Measurements from ENCODE around the gene KCNMA1. TPM values are rescaled to one million over a fixed set of nuclear protein-coding genes. Genes with fewer than 3 reads are reported as not detected.

The KCNMA1 gene
- polyA plus RNA-seq, 1 donor from 2014 or later: 60.8 TPM

- Histone ChIP-seq H3K9ac (ENCODE audit: low read length) (no peak overlapping the region), H3K36me3 (ENCODE audit: insufficient read depth, low read length) (no peaks in the 10 kb centered on the region), H3K27me3 (ENCODE audit: insufficient read depth, low read depth, low read length) (no peaks in the 10 kb centered on the region), H3K79me2 (replicated peaks; ENCODE audit: insufficient read depth, low read length) (no peaks in the 10 kb centered on the region), H2AFZ (ENCODE audit: low read depth, low read length) (no peak overlapping the region), H3K4me3 (ENCODE audit: low read length) (no peak overlapping the region), H3K4me2 (ENCODE audit: low read length) (no peak overlapping the region), H3K9me2 (ENCODE audit: insufficient read depth, low read length) (no peaks in the 10 kb centered on the region), H4K20me1 (ENCODE audit: insufficient read depth) (no peaks in the 10 kb centered on the region), H3F3A (ENCODE audit: insufficient read depth, low read length, poor library complexity, severe bottlenecking) (no peaks in the 10 kb centered on the region), H3K9me3 (ENCODE audit: low read length) (no peaks in the 10 kb centered on the region), H3K27ac (ENCODE audit: low read length) (no peak overlapping the region)
- TF ChIP-seq REST (IDR thresholded peaks at IDR 0.05; ENCODE audit: borderline replicate concordance) (no peak), TAF1 (IDR thresholded peaks at IDR 0.05; ENCODE audit: low read depth) (no peak), SMC3 (conservative IDR thresholded peaks at IDR 0.05; ENCODE audit: poor library complexity) (no peak)
Observed at GRCh38 chr10:77368006-77368405, 269.6 kb downstream of the KCNMA1 start.

- Histone ChIP-seq H3K27me3 (ENCODE audit: insufficient read depth, low read depth, low read length) (no peaks in the 10 kb centered on the region), H3K9me3 (ENCODE audit: low read length) (no peaks in the 10 kb centered on the region), H3K9me2 (ENCODE audit: insufficient read depth, low read length) (no peaks in the 10 kb centered on the region), H3K9ac (ENCODE audit: low read length) (no peak overlapping the region), H3F3A (ENCODE audit: insufficient read depth, low read length, poor library complexity, severe bottlenecking) (no peaks in the 10 kb centered on the region), H3K79me2 (replicated peaks; ENCODE audit: insufficient read depth, low read length) (no peaks in the 10 kb centered on the region), H3K4me3 (ENCODE audit: low read length) (no peak overlapping the region), H4K20me1 (ENCODE audit: insufficient read depth) (no peaks in the 10 kb centered on the region), H2AFZ (ENCODE audit: low read depth, low read length) (no peak overlapping the region), H3K36me3 (ENCODE audit: insufficient read depth, low read length) (no peaks in the 10 kb centered on the region), H3K27ac (ENCODE audit: low read length) (no peak overlapping the region), H3K4me2 (ENCODE audit: low read length) (no peak overlapping the region)
- TF ChIP-seq CTCF (IDR thresholded peaks at IDR 0.05; ENCODE audit: poor library complexity, severe bottlenecking) (no peak), RAD21 (conservative IDR thresholded peaks at IDR 0.05) (no peak), TAF1 (IDR thresholded peaks at IDR 0.05; ENCODE audit: low read depth) (no peak), SMC3 (conservative IDR thresholded peaks at IDR 0.05; ENCODE audit: poor library complexity) (no peak), MXI1 (conservative IDR thresholded peaks at IDR 0.05; ENCODE audit: poor library complexity, severe bottlenecking) (no peak), EP300 (conservative IDR thresholded peaks at IDR 0.05; ENCODE audit: poor library complexity, severe bottlenecking) (no peak), REST (IDR thresholded peaks at IDR 0.05; ENCODE audit: borderline replicate concordance) (no peak), POLR2AphosphoS5 (IDR thresholded peaks at IDR 0.05) (no peak), EZH2 (IDR thresholded peaks at IDR 0.05; ENCODE audit: borderline replicate concordance, insufficient read depth, low read length, poor library complexity, severe bottlenecking) (no peak)
Observed at GRCh38 chr10:77363210-77363609, 274.4 kb downstream of the KCNMA1 start.

Data from neural cell (in vitro differentiated cells).